HepG2 (cell line): ENCODE measurements around the gene CFL1. TPM values are rescaled to one million over a fixed set of nuclear protein-coding genes. Genes with fewer than 3 reads are reported as not detected.
A peak's percentile ranks its signal among the peaks of the same experiment; 100 is the strongest.

ENCODE experiments used
- CEBPG ChIP-seq: IDR thresholded peaks from 2 replicates; pipeline ENCODE4 v1.6.1; 2016
- DMAP1 ChIP-seq: IDR thresholded peaks from 2 replicates; pipeline ENCODE4 v1.6.1; 2016
- EED ChIP-seq: sonication (generic); formaldehyde crosslinking; IDR thresholded peaks from 2 replicates; pipeline ENCODE4 v1.5.0; 2020; ENCODE audit warnings: mild to moderate bottlenecking, missing genetic modification reagents
- ETV6 ChIP-seq: sonication (generic); formaldehyde crosslinking; conservative IDR thresholded peaks from 2 replicates; pipeline ENCODE4 v1.4.0; 2020; ENCODE audit warnings: missing genetic modification reagents
- GABPB1 ChIP-seq: IDR thresholded peaks from 2 replicates; pipeline ENCODE4 v1.6.1; 2016; ENCODE audit warnings: mild to moderate bottlenecking, missing genetic modification reagents, moderate library complexity, missing compliant biosample characterization
- IKZF4 ChIP-seq: sonication (generic); formaldehyde crosslinking; IDR thresholded peaks from 2 replicates; pipeline ENCODE4 v1.5.1; 2020; ENCODE audit warnings: borderline replicate concordance, mild to moderate bottlenecking, low read depth, missing genetic modification reagents; ENCODE audit errors: not compliant biosample characterization
- POLR2G ChIP-seq: fragments of 200-400 bp; formaldehyde crosslinking; IDR thresholded peaks from 2 replicates; pipeline ENCODE4 v1.6.1; 2018; ENCODE audit warnings: mild to moderate bottlenecking, low read depth, low read length, moderate library complexity
- SOX5 ChIP-seq: IDR thresholded peaks from 2 replicates; pipeline ENCODE4 v1.6.1; 2016; ENCODE audit warnings: borderline replicate concordance
- STAG1 ChIP-seq: sonication (generic); formaldehyde crosslinking; IDR thresholded peaks from 2 replicates; pipeline ENCODE4 v1.4.0; 2020; ENCODE audit warnings: missing genetic modification reagents
- THAP9 ChIP-seq: sonication (generic); formaldehyde crosslinking; IDR thresholded peaks from 2 replicates; pipeline ENCODE4; 2020; ENCODE audit warnings: missing genetic modification reagents, mild to moderate bottlenecking, borderline replicate concordance
- ZFX ChIP-seq: sonication (generic); formaldehyde crosslinking; IDR thresholded peaks from 2 replicates; pipeline ENCODE4 v1.4.0; 2020; ENCODE audit warnings: mild to moderate bottlenecking, low read depth, missing genetic modification reagents, moderate library complexity
- ZNF232 ChIP-seq: sonication (generic); formaldehyde crosslinking; IDR thresholded peaks from 2 replicates; pipeline ENCODE4 v1.4.0; 2020; ENCODE audit warnings: missing genetic modification reagents, borderline replicate concordance
- ZNF333 ChIP-seq: sonication (generic); formaldehyde crosslinking; IDR thresholded peaks from 2 replicates; pipeline ENCODE4 v1.4.0; 2020; ENCODE audit warnings: mild to moderate bottlenecking, missing genetic modification reagents, borderline replicate concordance
- ZNF33A ChIP-seq: sonication (generic); formaldehyde crosslinking; IDR thresholded peaks from 2 replicates; pipeline ENCODE4 v1.5.1; 2020; ENCODE audit warnings: missing genetic modification reagents, mild to moderate bottlenecking, moderate library complexity, borderline replicate concordance
- ZNF713 ChIP-seq: sonication (generic); formaldehyde crosslinking; IDR thresholded peaks from 2 replicates; pipeline ENCODE4 v1.4.0; 2020; ENCODE audit warnings: mild to moderate bottlenecking, missing genetic modification reagents
- polyA plus RNA-seq, 8 experiments: library from polyadenylated mRNA; depleted of rRNA in 3 of 8; stranded (reverse) in 7 of 8; unstranded in 1 of 8; fragments of >200 nt; fragmentation: Illumina TruSeq in 4 of 8; extraction: Trizol in 4 of 8; gene quantifications; 2 replicates each; pipeline versions ENCODE4 v1.2.1 to v1.2.3, GENCODE V29; 2011 to 2016; ENCODE audit warnings: low read depth in 4 of 8, missing spikeins in 1 of 8, mixed read lengths in 1 of 8; ENCODE audit not compliant: insufficient read depth in 1 of 8
- total RNA-seq, 5 experiments: library from RNA; depleted of rRNA; stranded (reverse); fragments of >200 nt; fragmentation: Illumina TruSeq; extraction: Trizol; gene quantifications; 2 replicates each; pipeline ENCODE4 v1.2.3, GENCODE V29; 2016; ENCODE audit warnings: low read depth in 1 of 5
- TF ChIP-seq, protein P1 (sequence below): sonication (generic); formaldehyde crosslinking; IDR thresholded peaks from 2 replicates; pipeline ENCODE4 v1.5.1; 2020; ENCODE audit warnings: mild to moderate bottlenecking, moderate library complexity, missing genetic modification reagents
- TF ChIP-seq, protein P2 (sequence below): sonication (generic); formaldehyde crosslinking; IDR thresholded peaks from 2 replicates; pipeline ENCODE4 v1.5.1; 2020; ENCODE audit warnings: missing genetic modification reagents, mild to moderate bottlenecking, borderline replicate concordance
- TF ChIP-seq, protein P3 (sequence below): IDR thresholded peaks from 2 replicates; pipeline ENCODE4 v1.6.1; 2016; ENCODE audit warnings: low read depth, borderline replicate concordance
- TF ChIP-seq, protein P4 (sequence below): sonication (generic); formaldehyde crosslinking; IDR thresholded peaks from 2 replicates; pipeline ENCODE4 v1.5.0; 2020; ENCODE audit warnings: mild to moderate bottlenecking, missing genetic modification reagents, moderate library complexity
- TF ChIP-seq, protein P5 (sequence below): sonication (generic); formaldehyde crosslinking; IDR thresholded peaks from 2 replicates; pipeline ENCODE4 v1.5.0; 2020; ENCODE audit warnings: missing genetic modification reagents

Gene CFL1
- total and polyA plus RNA-seq, 2 of the 13 experiments (the other 11 are each of a cell fraction or from before 2014, with no cell fraction given), result 379 to 383 TPM

DNA sequence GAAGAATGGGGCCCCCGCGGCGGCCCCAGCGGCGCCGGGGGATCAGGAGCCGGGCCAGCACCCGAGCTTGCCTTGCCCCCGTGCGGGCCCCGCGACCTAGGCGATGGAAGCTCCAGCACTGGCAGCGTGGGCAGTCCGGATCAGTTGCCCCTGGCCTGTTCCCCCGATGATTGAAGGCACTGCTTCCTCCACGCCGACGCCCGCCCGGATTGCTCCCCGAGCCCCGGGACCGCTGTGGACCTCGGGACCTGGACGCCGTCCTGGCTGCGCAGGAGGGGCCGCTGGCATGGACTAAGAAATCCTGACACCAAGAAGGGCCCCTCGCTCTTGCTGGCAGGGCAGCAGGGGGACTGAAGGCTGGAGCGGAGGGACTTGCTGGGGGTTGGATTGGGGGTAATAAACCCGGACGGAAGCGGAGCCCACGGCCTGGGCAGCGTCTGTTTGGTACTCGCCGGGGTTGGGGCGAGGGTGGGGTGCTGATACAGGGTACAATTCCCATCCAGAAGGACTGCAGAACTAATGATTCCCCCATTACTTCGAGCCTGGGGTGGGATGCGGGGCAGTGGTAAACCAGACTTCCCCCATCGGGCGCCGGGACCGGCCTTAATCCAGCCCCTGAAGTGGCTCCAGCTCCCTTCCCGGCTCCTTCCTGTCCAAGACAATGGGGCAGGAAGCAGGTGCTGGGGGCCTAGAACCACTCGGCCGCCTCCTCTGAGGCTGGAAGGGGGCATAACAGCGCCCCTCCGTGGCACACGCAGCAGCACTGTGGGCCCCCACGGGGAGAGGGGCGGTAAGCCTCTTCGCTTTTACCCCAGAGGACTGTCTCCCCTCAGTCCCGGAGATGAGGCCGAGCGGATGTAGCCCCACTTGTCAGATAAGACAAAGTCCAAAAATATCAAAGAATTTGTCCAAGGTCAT is 33.5 kb upstream of the CFL1 start (continued):
- TF ChIP-seq ZNF33A, result no peak
- TF ChIP-seq, protein P1, sequence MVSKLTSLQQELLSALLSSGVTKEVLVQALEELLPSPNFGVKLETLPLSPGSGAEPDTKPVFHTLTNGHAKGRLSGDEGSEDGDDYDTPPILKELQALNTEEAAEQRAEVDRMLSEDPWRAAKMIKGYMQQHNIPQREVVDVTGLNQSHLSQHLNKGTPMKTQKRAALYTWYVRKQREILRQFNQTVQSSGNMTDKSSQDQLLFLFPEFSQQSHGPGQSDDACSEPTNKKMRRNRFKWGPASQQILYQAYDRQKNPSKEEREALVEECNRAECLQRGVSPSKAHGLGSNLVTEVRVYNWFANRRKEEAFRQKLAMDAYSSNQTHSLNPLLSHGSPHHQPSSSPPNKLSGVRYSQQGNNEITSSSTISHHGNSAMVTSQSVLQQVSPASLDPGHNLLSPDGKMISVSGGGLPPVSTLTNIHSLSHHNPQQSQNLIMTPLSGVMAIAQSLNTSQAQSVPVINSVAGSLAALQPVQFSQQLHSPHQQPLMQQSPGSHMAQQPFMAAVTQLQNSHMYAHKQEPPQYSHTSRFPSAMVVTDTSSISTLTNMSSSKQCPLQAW, result 0 out of 2 replicates have a peak, but pooled peaks have one; percentile 57
- TF ChIP-seq GABPB1 (CRISPR knock-in tag), result peak; percentile 37; the same call in 1 of the 2 replicates
- TF ChIP-seq, protein P2, sequence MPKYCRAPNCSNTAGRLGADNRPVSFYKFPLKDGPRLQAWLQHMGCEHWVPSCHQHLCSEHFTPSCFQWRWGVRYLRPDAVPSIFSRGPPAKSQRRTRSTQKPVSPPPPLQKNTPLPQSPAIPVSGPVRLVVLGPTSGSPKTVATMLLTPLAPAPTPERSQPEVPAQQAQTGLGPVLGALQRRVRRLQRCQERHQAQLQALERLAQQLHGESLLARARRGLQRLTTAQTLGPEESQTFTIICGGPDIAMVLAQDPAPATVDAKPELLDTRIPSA (CRISPR knock-in tag), result peak; percentile 76
- no peak for TF ChIP-seq EED (CRISPR knock-in tag)
- TF ChIP-seq IKZF4 (CRISPR knock-in tag), result no peak
- TF ChIP-seq ZFX (CRISPR knock-in tag), result peak; percentile 82
- TF ChIP-seq, protein P3, sequence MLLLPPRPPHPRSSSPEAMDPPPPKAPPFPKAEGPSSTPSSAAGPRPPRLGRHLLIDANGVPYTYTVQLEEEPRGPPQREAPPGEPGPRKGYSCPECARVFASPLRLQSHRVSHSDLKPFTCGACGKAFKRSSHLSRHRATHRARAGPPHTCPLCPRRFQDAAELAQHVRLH, result no peak
- peak; percentile 43; the same call in 1 of the 2 replicates for TF ChIP-seq THAP9
- TF ChIP-seq, protein P4, sequence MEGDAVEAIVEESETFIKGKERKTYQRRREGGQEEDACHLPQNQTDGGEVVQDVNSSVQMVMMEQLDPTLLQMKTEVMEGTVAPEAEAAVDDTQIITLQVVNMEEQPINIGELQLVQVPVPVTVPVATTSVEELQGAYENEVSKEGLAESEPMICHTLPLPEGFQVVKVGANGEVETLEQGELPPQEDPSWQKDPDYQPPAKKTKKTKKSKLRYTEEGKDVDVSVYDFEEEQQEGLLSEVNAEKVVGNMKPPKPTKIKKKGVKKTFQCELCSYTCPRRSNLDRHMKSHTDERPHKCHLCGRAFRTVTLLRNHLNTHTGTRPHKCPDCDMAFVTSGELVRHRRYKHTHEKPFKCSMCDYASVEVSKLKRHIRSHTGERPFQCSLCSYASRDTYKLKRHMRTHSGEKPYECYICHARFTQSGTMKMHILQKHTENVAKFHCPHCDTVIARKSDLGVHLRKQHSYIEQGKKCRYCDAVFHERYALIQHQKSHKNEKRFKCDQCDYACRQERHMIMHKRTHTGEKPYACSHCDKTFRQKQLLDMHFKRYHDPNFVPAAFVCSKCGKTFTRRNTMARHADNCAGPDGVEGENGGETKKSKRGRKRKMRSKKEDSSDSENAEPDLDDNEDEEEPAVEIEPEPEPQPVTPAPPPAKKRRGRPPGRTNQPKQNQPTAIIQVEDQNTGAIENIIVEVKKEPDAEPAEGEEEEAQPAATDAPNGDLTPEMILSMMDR, result peak; percentile 88
- peak; percentile 38; the same call in 1 of the 2 replicates for TF ChIP-seq SOX5 (CRISPR knock-in tag)
- no peak for TF ChIP-seq ETV6 (CRISPR knock-in tag)
- no peak for TF ChIP-seq ZNF713 (CRISPR knock-in tag)
- TF ChIP-seq ZNF333 (CRISPR knock-in tag), result 0 out of 2 replicates have a peak, but pooled peaks have one; percentile 9
- TF ChIP-seq DMAP1 (CRISPR knock-in tag), result no peak
- peak; percentile 76 for TF ChIP-seq POLR2G
- no peak for TF ChIP-seq CEBPG (CRISPR knock-in tag)
- peak; percentile 39 for TF ChIP-seq STAG1 (CRISPR knock-in tag)
- 0 out of 2 replicates have a peak, but pooled peaks have one; percentile 37 for TF ChIP-seq ZNF232 (CRISPR knock-in tag)
- TF ChIP-seq, protein P5, sequence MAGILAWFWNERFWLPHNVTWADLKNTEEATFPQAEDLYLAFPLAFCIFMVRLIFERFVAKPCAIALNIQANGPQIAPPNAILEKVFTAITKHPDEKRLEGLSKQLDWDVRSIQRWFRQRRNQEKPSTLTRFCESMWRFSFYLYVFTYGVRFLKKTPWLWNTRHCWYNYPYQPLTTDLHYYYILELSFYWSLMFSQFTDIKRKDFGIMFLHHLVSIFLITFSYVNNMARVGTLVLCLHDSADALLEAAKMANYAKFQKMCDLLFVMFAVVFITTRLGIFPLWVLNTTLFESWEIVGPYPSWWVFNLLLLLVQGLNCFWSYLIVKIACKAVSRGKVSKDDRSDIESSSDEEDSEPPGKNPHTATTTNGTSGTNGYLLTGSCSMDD (CRISPR knock-in tag), result no peak
